Liver (tissue), 9 donors: ENCODE results near the gene ZDHHC21. TPM values are rescaled to one million over a fixed set of nuclear protein-coding genes. Genes with fewer than 3 reads are reported as not detected.

Experiments used
- DNase-seq: peaks from one replicate; pipeline ENCODE4 v3.0.0-alpha.2; 2017; ENCODE audit warnings: low spot score
- H3K27ac ChIP-seq, 2 donors: one replicate each; pipeline ENCODE4 v1.7.0; 2013; ENCODE audit warnings: inconsistent platforms in 2 of 2, low read length in 2 of 2, control low read depth in 1 of 2, low read depth in 1 of 2, mild to moderate bottlenecking in 1 of 2
- H3K27me3 ChIP-seq, 4 donors: one replicate each; pipeline versions ENCODE4 v1.6.1 to v1.7.0; 2013; ENCODE audit warnings: low read length in 3 of 4, inconsistent platforms in 1 of 4, mild to moderate bottlenecking in 1 of 4, moderate library complexity in 1 of 4; ENCODE audit not compliant: control insufficient read depth in 4 of 4, insufficient read depth in 4 of 4
- H3K36me3 ChIP-seq, 4 donors: one replicate each; pipeline versions ENCODE4 v1.6.1 to v1.7.0; 2013; ENCODE audit warnings: low read length in 3 of 4, mild to moderate bottlenecking in 3 of 4, low read depth in 1 of 4, moderate library complexity in 1 of 4; ENCODE audit not compliant: control insufficient read depth in 4 of 4, insufficient read depth in 3 of 4
- H3K4me1 ChIP-seq, 4 donors: one replicate each; pipeline versions ENCODE4 v1.6.1 to v1.7.0; 2013; ENCODE audit warnings: low read length in 3 of 4, mild to moderate bottlenecking in 3 of 4, moderate library complexity in 1 of 4; ENCODE audit not compliant: control insufficient read depth in 4 of 4, insufficient read depth in 4 of 4
- H3K4me3 ChIP-seq, 3 donors: one replicate each; pipeline versions ENCODE4 v1.6.1 to v1.7.0; 2013; ENCODE audit warnings: low read length in 3 of 3, control low read depth in 1 of 3, low read depth in 1 of 3, mild to moderate bottlenecking in 1 of 3
- H3K9ac ChIP-seq, 2 donors: one replicate each; pipeline ENCODE4 v1.7.0; 2013; ENCODE audit warnings: low read length in 2 of 2, mild to moderate bottlenecking in 2 of 2, moderate library complexity in 2 of 2, control low read depth in 1 of 2, low read depth in 1 of 2
- H3K9me3 ChIP-seq, 4 donors: one replicate each; pipeline versions ENCODE4 v1.6.1 to v1.7.0; 2013; ENCODE audit warnings: low read length in 3 of 4; ENCODE audit not compliant: control insufficient read depth in 4 of 4
- EGR1 ChIP-seq, 2 donors: IDR thresholded peaks; 2 replicates each; pipeline ENCODE4 v1.6.1; 2016 to 2018; ENCODE audit warnings: antibody characterized with exemption in 2 of 2, low read depth in 2 of 2
- FOXA1 ChIP-seq: IDR thresholded peaks from 2 replicates; pipeline ENCODE4 v1.6.1; 2016; ENCODE audit warnings: antibody characterized with exemption
- GABPA ChIP-seq, 2 donors: IDR thresholded peaks in 1 of 2; conservative IDR thresholded peaks in 1 of 2; 2 replicates each; pipeline ENCODE4 v1.6.1; 2016; ENCODE audit warnings: antibody characterized with exemption in 2 of 2, mild to moderate bottlenecking in 1 of 2, moderate library complexity in 1 of 2
- HNF4A ChIP-seq, 2 donors: conservative IDR thresholded peaks; 2 replicates each; pipeline ENCODE4 v1.6.1; 2016; ENCODE audit warnings: antibody characterized with exemption in 2 of 2, mild to moderate bottlenecking in 2 of 2
- HNF4G ChIP-seq: IDR thresholded peaks from 2 replicates; pipeline ENCODE4 v1.6.1; 2016; ENCODE audit warnings: antibody characterized with exemption
- JUND ChIP-seq, 2 donors: IDR thresholded peaks; 2 replicates each; pipeline ENCODE4 v1.6.1; 2016; ENCODE audit warnings: antibody characterized with exemption in 2 of 2
- MAX ChIP-seq: IDR thresholded peaks from 2 replicates; pipeline ENCODE4 v1.6.1; 2016; ENCODE audit warnings: antibody characterized with exemption
- NR2F2 ChIP-seq: IDR thresholded peaks from 2 replicates; pipeline ENCODE4 v1.6.1; 2016; ENCODE audit warnings: antibody characterized with exemption
- RAD21 ChIP-seq, 2 donors: IDR thresholded peaks; 2 replicates each; pipeline ENCODE4 v1.6.1; 2016; ENCODE audit warnings: antibody characterized with exemption in 2 of 2, mild to moderate bottlenecking in 2 of 2
- REST ChIP-seq: IDR thresholded peaks from 2 replicates; pipeline ENCODE4 v1.6.1; 2016; ENCODE audit warnings: antibody characterized with exemption, mild to moderate bottlenecking
- RXRA ChIP-seq, 2 donors: IDR thresholded peaks; 2 replicates each; pipeline ENCODE4 v1.6.1; 2017 to 2018; ENCODE audit warnings: antibody characterized with exemption in 2 of 2, mild to moderate bottlenecking in 1 of 2
- TAF1 ChIP-seq: conservative IDR thresholded peaks from 2 replicates; pipeline ENCODE4 v1.6.1; 2016; ENCODE audit warnings: antibody characterized with exemption, mild to moderate bottlenecking
- YY1 ChIP-seq: IDR thresholded peaks from 2 replicates; pipeline ENCODE4 v1.6.1; 2016; ENCODE audit warnings: antibody characterized with exemption, mild to moderate bottlenecking
- ZBTB33 ChIP-seq: IDR thresholded peaks from 2 replicates; pipeline ENCODE4 v1.6.1; 2016; ENCODE audit warnings: antibody characterized with exemption
- WGBS: extraction: QIAGEN DNeasy Blood & Tissue Kit; methylation state at CpG from one replicate; pipeline ENCODE4 v1.1.7; 2013; 5-methylcytosine and 5-hydroxymethylcytosine counted together
- polyA plus RNA-seq, 2 donors: library from polyadenylated mRNA; stranded (reverse) in 1 of 2; unstranded in 1 of 2; fragments of 200-250 nt in 1 of 2; fragments of >200 nt in 1 of 2; fragmentation: Nextera tagmentation in 1 of 2; extraction: Ambion mirVana in 1 of 2; gene quantifications; one replicate each; pipeline versions ENCODE4 v1.2.1 to v1.2.3, GENCODE V29; 2013 to 2015
- total RNA-seq, 2 donors: library from RNA; depleted of rRNA; stranded (reverse); fragments of >200 nt; gene quantifications; one replicate each; pipeline ENCODE4 v1.2.3, GENCODE V29; 2014
- TF ChIP-seq, protein P1 (sequence below): IDR thresholded peaks from 2 replicates; pipeline ENCODE4 v1.6.1; 2016; ENCODE audit warnings: antibody characterized with exemption
- donor health status: healthy.
- donor health status: healthy.
- donor health status: healthy.
- donor health status: healthy.
- donor health status: healthy.

ZDHHC21 gene
- total and polyA plus RNA-seq, 4 donors: 1.3 to 6.0 (median 2.7) TPM

DNA sequence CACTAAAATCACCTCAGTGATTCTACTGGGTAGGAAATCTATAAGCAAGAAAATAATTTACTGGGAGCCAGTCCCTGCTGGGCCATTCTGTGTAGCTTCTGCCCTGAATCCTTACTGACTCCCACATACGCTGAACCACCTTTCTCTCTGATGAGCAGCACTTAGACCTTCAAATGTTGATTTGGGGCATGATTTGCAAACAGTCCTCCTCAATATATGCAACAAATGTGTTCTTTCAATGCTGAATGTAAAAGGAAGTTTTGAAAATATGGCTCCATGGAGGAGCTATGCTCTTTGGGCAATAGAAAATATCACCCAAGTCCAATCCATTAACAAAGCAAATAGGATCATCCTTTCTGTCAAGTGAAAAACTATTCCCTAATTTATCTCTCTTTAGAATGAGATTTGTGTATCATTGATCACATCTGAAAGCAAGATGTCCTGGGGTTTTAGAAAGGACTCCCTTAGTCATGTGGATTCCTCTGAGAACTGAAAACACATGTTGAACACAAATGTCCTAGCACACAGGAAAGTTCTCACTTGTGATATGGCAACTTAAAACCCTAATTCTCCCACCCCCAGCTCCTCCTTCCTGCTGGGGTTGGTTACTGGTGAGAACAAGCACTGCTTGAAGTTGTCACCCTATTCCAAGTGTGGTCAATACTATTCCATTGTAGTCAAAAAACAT lies 38.2 kb upstream of the ZDHHC21 start:
- H3K4me1 ChIP-seq: peaks cover 0 to 1% (median 0%) of the 10 kb centered on the region in 4 donors
- H3K27ac ChIP-seq: no peak overlapping the region
- H3K36me3 ChIP-seq: no peaks in the 10 kb centered on the region
- no peaks in the 10 kb centered on the region for H3K27me3 ChIP-seq
- 96% methylated on average over 1 of the region's 1 CpG for WGBS
- no peak for DNase-seq
- no peaks in the 10 kb centered on the region for H3K9me3 ChIP-seq
- H3K4me3 ChIP-seq: no peak overlapping the region
- TF ChIP-seq, protein P1, sequence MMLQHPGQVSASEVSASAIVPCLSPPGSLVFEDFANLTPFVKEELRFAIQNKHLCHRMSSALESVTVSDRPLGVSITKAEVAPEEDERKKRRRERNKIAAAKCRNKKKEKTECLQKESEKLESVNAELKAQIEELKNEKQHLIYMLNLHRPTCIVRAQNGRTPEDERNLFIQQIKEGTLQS: no peak
- TF ChIP-seq JUND (IDR thresholded peaks at IDR 0.05) (no peak), HNF4A (conservative IDR thresholded peaks at IDR 0.05) (no peak), FOXA1 (no peak), RAD21 (IDR thresholded peaks at IDR 0.05) (no peak), GABPA (IDR thresholded peaks at IDR 0.05 in 1 of 2, conservative IDR thresholded peaks at IDR 0.05 in 1 of 2) (no peak), MAX (no peak), RXRA (IDR thresholded peaks at IDR 0.05) (no peak), REST (no peak), TAF1 (no peak), EGR1 (IDR thresholded peaks at IDR 0.05; ENCODE audit: low read depth in 2 of 2) (no peak), ZBTB33 (no peak), HNF4G (no peak), YY1 (no peak), NR2F2 (no peak)
- H3K9ac ChIP-seq: no peak overlapping the region

GRCh38 chr9:14730461-14730898 lies 37.2 kb upstream of the ZDHHC21 start:
- no peak overlapping the region for H3K4me3 ChIP-seq
- no peak for DNase-seq
- WGBS: 93% methylated on average over 2 of the region's 2 CpGs
- no peaks in the 10 kb centered on the region for H3K36me3 ChIP-seq
- no peaks in the 10 kb centered on the region for H3K9me3 ChIP-seq
- H3K27ac ChIP-seq: no peak overlapping the region
- peaks cover 0 to 1% (median 0%) of the 10 kb centered on the region in 4 donors for H3K4me1 ChIP-seq
- H3K9ac ChIP-seq: no peak overlapping the region
- H3K27me3 ChIP-seq: no peaks in the 10 kb centered on the region
- TF ChIP-seq ZBTB33 (no peak), GABPA (IDR thresholded peaks at IDR 0.05 in 1 of 2, conservative IDR thresholded peaks at IDR 0.05 in 1 of 2) (no peak), NR2F2 (no peak), HNF4G (no peak), MAX (no peak), REST (no peak), HNF4A (conservative IDR thresholded peaks at IDR 0.05) (no peak), RXRA (IDR thresholded peaks at IDR 0.05) (no peak), YY1 (no peak)
- TF ChIP-seq, protein P1: no peak
